OCI-LY1 (cell line): ENCODE data around the gene PBRM1.

Experiments used
- EZH2 ChIP-seq: fragments of 200-600 bp; sonication (generic), shearing (Covaris generic); IDR thresholded peaks from 2 replicates; pipeline ENCODE4 v1.8.0; 2017; ENCODE audit warnings: borderline replicate concordance, mixed run types, mild to moderate bottlenecking, antibody characterized with exemption, low read length, moderate library complexity, mixed read lengths
- TF ChIP-seq, protein P1 (sequence below): fragments of 200-600 bp; sonication (generic), shearing (Covaris generic); IDR thresholded peaks from 2 replicates; pipeline ENCODE4 v1.5.1; 2017; ENCODE audit warnings: mild to moderate bottlenecking, antibody characterized with exemption, low read length, moderate library complexity, mixed read lengths

DNA sequence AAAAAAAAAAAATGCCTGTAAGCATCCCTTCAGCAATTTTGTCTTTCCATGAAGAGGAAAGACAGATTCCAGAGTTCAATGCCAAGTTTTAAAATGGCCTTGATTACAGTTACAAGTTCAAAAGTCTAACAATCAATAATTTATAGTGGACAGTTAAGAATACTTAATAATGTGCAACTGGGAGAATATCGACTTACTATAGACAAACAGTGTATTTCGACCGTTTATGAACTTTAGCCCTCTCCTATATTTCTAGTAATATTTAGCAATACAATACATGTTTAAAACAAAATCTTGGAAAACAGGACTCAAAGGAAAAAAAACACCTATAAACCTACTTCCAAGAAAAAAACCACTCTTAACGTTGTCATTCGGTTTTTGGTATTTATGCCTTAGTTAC lies 1.5 kb downstream of the PBRM1 start:
- TF ChIP-seq, protein P1, sequence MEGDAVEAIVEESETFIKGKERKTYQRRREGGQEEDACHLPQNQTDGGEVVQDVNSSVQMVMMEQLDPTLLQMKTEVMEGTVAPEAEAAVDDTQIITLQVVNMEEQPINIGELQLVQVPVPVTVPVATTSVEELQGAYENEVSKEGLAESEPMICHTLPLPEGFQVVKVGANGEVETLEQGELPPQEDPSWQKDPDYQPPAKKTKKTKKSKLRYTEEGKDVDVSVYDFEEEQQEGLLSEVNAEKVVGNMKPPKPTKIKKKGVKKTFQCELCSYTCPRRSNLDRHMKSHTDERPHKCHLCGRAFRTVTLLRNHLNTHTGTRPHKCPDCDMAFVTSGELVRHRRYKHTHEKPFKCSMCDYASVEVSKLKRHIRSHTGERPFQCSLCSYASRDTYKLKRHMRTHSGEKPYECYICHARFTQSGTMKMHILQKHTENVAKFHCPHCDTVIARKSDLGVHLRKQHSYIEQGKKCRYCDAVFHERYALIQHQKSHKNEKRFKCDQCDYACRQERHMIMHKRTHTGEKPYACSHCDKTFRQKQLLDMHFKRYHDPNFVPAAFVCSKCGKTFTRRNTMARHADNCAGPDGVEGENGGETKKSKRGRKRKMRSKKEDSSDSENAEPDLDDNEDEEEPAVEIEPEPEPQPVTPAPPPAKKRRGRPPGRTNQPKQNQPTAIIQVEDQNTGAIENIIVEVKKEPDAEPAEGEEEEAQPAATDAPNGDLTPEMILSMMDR: no peak
- no peak for TF ChIP-seq EZH2
